ENCODE measurements around the gene MZB1.
"Not testable (repeated sequence)": the region's sequence is repeated elsewhere in the genome, so short reads cannot be mapped to it uniquely, and the experiment has no call there.

The MZB1 gene

GRCh38 chr5:139390639-139391569, 1.2 kb upstream of the MZB1 start:
- peaks cover 47% of the 10 kb centered on the region for H3K4me1 Mint-ChIP-seq (ENCODE audit: low read depth)
- peaks cover 14% of the 10 kb centered on the region for H3K36me3 Mint-ChIP-seq (ENCODE audit: low read depth)
- H3K4me3 Mint-ChIP-seq: peak overlapping the region; percentile 98
- no peaks in the 10 kb centered on the region for H3K9me3 Mint-ChIP-seq
- peak overlapping the region; percentile 100 for H3K27ac Mint-ChIP-seq
- H3K27me3 Mint-ChIP-seq (ENCODE audit: low read depth): no peaks in the 10 kb centered on the region

- peaks cover 60% of the 10 kb centered on the region for H3K4me1 Mint-ChIP-seq (ENCODE audit: low read depth)
- H3K9me3 Mint-ChIP-seq: no peaks in the 10 kb centered on the region
- H3K27ac Mint-ChIP-seq: peak overlapping the region; percentile 74
- H3K27me3 Mint-ChIP-seq (ENCODE audit: low read depth): no peaks in the 10 kb centered on the region
- peaks cover 16% of the 10 kb centered on the region for H3K36me3 Mint-ChIP-seq (ENCODE audit: low read depth)
- H3K4me3 Mint-ChIP-seq: peak overlapping the region; percentile 98
Observed at GRCh38 chr5:139388198-139388821, 1.4 kb downstream of the MZB1 start.

- Mint-ChIP-seq H3K27me3 (ENCODE audit: low read depth) (no peaks in the 10 kb centered on the region), H3K9me3 (no peaks in the 10 kb centered on the region), H3K4me1 (ENCODE audit: low read depth) (peaks cover 60% of the 10 kb centered on the region), H3K36me3 (ENCODE audit: low read depth) (peaks cover 15% of the 10 kb centered on the region), H3K27ac (peak overlapping the region; percentile 74), H3K4me3 (peak overlapping the region; percentile 98)
Observed at GRCh38 chr5:139387611-139388197, 2.0 kb downstream of the MZB1 start.

- peaks cover 14% of the 10 kb centered on the region for H3K36me3 Mint-ChIP-seq (ENCODE audit: low read depth)
- peak overlapping the region; percentile 98 for H3K27ac Mint-ChIP-seq
- not testable (repeated sequence) for H3K4me3 Mint-ChIP-seq; H3K27me3 Mint-ChIP-seq (ENCODE audit: low read depth); H3K9me3 Mint-ChIP-seq
- peaks cover 60% of the 10 kb centered on the region for H3K4me1 Mint-ChIP-seq (ENCODE audit: low read depth)
Observed at GRCh38 chr5:139386956-139387355, 2.8 kb downstream of the MZB1 start.

GRCh38 chr5:139386050-139386438, 3.7 kb downstream of the MZB1 start:
- Mint-ChIP-seq H3K36me3 (ENCODE audit: low read depth) (peaks cover 11% of the 10 kb centered on the region), H3K4me3 (no peak overlapping the region), H3K4me1 (ENCODE audit: low read depth) (peaks cover 51% of the 10 kb centered on the region), H3K27me3 (ENCODE audit: low read depth) (no peaks in the 10 kb centered on the region), H3K27ac (peak overlapping the region; percentile 98), H3K9me3 (no peaks in the 10 kb centered on the region)

- Mint-ChIP-seq H3K4me1 (ENCODE audit: low read depth) (peaks cover 45% of the 10 kb centered on the region), H3K4me3 (peak overlapping the region; percentile 82)
Observed at GRCh38 chr5:139385061-139386049, 4.4 kb downstream of the MZB1 start.

GRCh38 chr5:139384591-139385051, 5.1 kb downstream of the MZB1 start:
- peak overlapping the region; percentile 82 for H3K4me3 Mint-ChIP-seq
- no peaks in the 10 kb centered on the region for H3K27me3 Mint-ChIP-seq (ENCODE audit: low read depth)
- H3K27ac Mint-ChIP-seq: peak overlapping the region; percentile 98
- H3K9me3 Mint-ChIP-seq: no peaks in the 10 kb centered on the region
- H3K36me3 Mint-ChIP-seq (ENCODE audit: low read depth): peaks cover 7% of the 10 kb centered on the region
- H3K4me1 Mint-ChIP-seq (ENCODE audit: low read depth): peaks cover 38% of the 10 kb centered on the region

More at GRCh38 chr5:139385061-139386049, 4.4 kb downstream of the MZB1 start:
- Mint-ChIP-seq H3K27ac (peak overlapping the region; percentile 98), H3K27me3 (ENCODE audit: low read depth) (no peaks in the 10 kb centered on the region), H3K36me3 (ENCODE audit: low read depth) (peaks cover 8% of the 10 kb centered on the region), H3K9me3 (no peaks in the 10 kb centered on the region)

GRCh38 chr5:139383993-139384590, 5.6 kb downstream of the MZB1 start:
- no peaks in the 10 kb centered on the region for H3K27me3 Mint-ChIP-seq (ENCODE audit: low read depth)
- no peaks in the 10 kb centered on the region for H3K9me3 Mint-ChIP-seq
- H3K4me1 Mint-ChIP-seq (ENCODE audit: low read depth): peaks cover 35% of the 10 kb centered on the region
- peaks cover 2% of the 10 kb centered on the region for H3K36me3 Mint-ChIP-seq (ENCODE audit: low read depth)
- peak overlapping the region; percentile 82 for H3K4me3 Mint-ChIP-seq
- H3K27ac Mint-ChIP-seq: peak overlapping the region; percentile 98

- no peaks in the 10 kb centered on the region for H3K9me3 Mint-ChIP-seq
- peaks cover 2% of the 10 kb centered on the region for H3K36me3 Mint-ChIP-seq (ENCODE audit: low read depth)
- H3K4me3 Mint-ChIP-seq: no peak within 1 kb of the TSS
- peak within 1 kb of the TSS; percentile 26 for H3K27ac Mint-ChIP-seq
- H3K4me1 Mint-ChIP-seq (ENCODE audit: low read depth): peaks cover 37% of the 10 kb centered on the region
- H3K27me3 Mint-ChIP-seq (ENCODE audit: low read depth): no peaks in the 10 kb centered on the region
Observed at GRCh38 chr5:139383275-139383992, 6.3 kb downstream of the MZB1 start, which contains the start of gene SLC23A1. SLC23A1 (minus strand) TSS chr5:139383297; CDS start chr5:139383253, 44 bp downstream.

- H3K4me3 Mint-ChIP-seq: no peak overlapping the region
- no peaks in the 10 kb centered on the region for H3K9me3 Mint-ChIP-seq
- peaks cover 2% of the 10 kb centered on the region for H3K36me3 Mint-ChIP-seq (ENCODE audit: low read depth)
- H3K27me3 Mint-ChIP-seq (ENCODE audit: low read depth): no peaks in the 10 kb centered on the region
- peaks cover 32% of the 10 kb centered on the region for H3K4me1 Mint-ChIP-seq (ENCODE audit: low read depth)
- H3K27ac Mint-ChIP-seq: no peak overlapping the region
Observed at GRCh38 chr5:139382807-139383206, 6.9 kb downstream of the MZB1 start.

- Mint-ChIP-seq H3K4me1 (ENCODE audit: low read depth) (peaks cover 31% of the 10 kb centered on the region), H3K36me3 (ENCODE audit: low read depth) (peaks cover 5% of the 10 kb centered on the region), H3K27ac (no peak overlapping the region), H3K27me3 (ENCODE audit: low read depth) (no peaks in the 10 kb centered on the region), H3K4me3 (no peak overlapping the region), H3K9me3 (no peaks in the 10 kb centered on the region)
Observed at GRCh38 chr5:139381837-139382761, 7.6 kb downstream of the MZB1 start.
